HCT116 (cell line): Measurements from ENCODE around the gene TMEM89. TPM values are rescaled to one million over a fixed set of nuclear protein-coding genes. Genes with fewer than 3 reads are reported as not detected.

ENCODE experiments used
- ATAC-seq: fragments of 200-7000 bp; cut with Tn5 transposase; 2 replicates; pipeline ENCODE4 v1.9.1; 2020; ENCODE audit warnings: mild to moderate bottlenecking, moderate library complexity
- BruUV-seq: library from RNA; stranded (reverse); fragments of 400-500 nt; replicated peaks from 2 replicates; lab custom pipeline; 2021; lab: Mats Ljungman, UMichigan
- CTCF ChIA-PET: fragments of 300-600 bp; sonication (Branson Sonifier 250); formaldehyde crosslinking; loops from one replicate; lab custom pipeline; 2021; ENCODE audit warnings: antibody characterized with exemption; lab: Charles Lee
- POLR2A ChIA-PET: fragments of 300-600, 350-600 bp; sonication (Branson Sonifier 250); formaldehyde crosslinking; loops from one replicate; lab custom pipeline; 2021; ENCODE audit warnings: antibody characterized with exemption; lab: Charles Lee
- RAD21 ChIA-PET, 2 experiments: fragments of 300-600 bp; sonication (Branson Sonifier 250); formaldehyde crosslinking; loops; one replicate each; lab custom pipeline; 2023; ENCODE audit warnings: low total read pairs in 2 of 2; ENCODE audit not compliant: uncharacterized antibody in 2 of 2, unreplicated experiment in 2 of 2, low non-redundant PET in 1 of 2; lab: Charles Lee
- DNase-seq: peaks from one replicate; pipeline ENCODE4 v3.0.0-alpha.2; 2010; ENCODE audit warnings: low read depth, low spot score
- H2AFZ ChIP-seq: fragments of 200-600 bp; shearing (Covaris generic), sonication (generic); 2 replicates; pipeline ENCODE4 v1.6.1; 2017; ENCODE audit warnings: low read depth, mixed run types, mixed read lengths, antibody characterized with exemption, low read length; ENCODE audit not compliant: poor library complexity, severe bottlenecking
- H3K27ac ChIP-seq: 2 replicates; pipeline ENCODE4 v1.5.1; 2012; ENCODE audit warnings: low read depth, low read length
- H3K27me3 ChIP-seq: fragments of 200-600 bp; sonication (generic); 2 replicates; pipeline ENCODE4 v1.6.1; 2016; ENCODE audit warnings: mixed run types, low read length, mixed read lengths; ENCODE audit not compliant: insufficient read depth
- H3K36me3 ChIP-seq, 2 experiments: fragments of 200-500 bp in 1 of 2; fragments of 200-600 bp in 1 of 2; sonication (Bioruptor generic) in 1 of 2; sonication (generic) in 1 of 2; 2 replicates each; pipeline versions ENCODE4 v1.5.1 to v1.6.1; 2014 to 2016; ENCODE audit warnings: low read length in 2 of 2, inconsistent platforms in 1 of 2, mixed read lengths in 1 of 2, mixed run types in 1 of 2; ENCODE audit not compliant: insufficient read depth in 2 of 2, control insufficient read depth in 1 of 2
- H3K4me1 ChIP-seq, 2 experiments: fragments of 200-600 bp in 1 of 2; sonication (generic) in 1 of 2; 2 replicates each; pipeline versions ENCODE4 v1.5.1 to v1.6.1; 2012 to 2017; ENCODE audit warnings: low read length in 2 of 2, inconsistent platforms in 1 of 2, mild to moderate bottlenecking in 1 of 2, mixed read lengths in 1 of 2, mixed run types in 1 of 2, moderate library complexity in 1 of 2; ENCODE audit not compliant: insufficient read depth in 2 of 2, control insufficient read depth in 1 of 2
- H3K4me2 ChIP-seq: fragments of 200-600 bp; sonication (generic); 2 replicates; pipeline ENCODE4 v1.6.1; 2017; ENCODE audit warnings: mixed run types, low read length, mixed read lengths
- H3K4me3 ChIP-seq, 2 experiments: fragments of 200-600 bp in 1 of 2; sonication (generic) in 1 of 2; replicated peaks in 1 of 2; 2 replicates each; pipeline ENCODE4 v1.5.1; 2011 to 2016; ENCODE audit warnings: low read length in 2 of 2, control low read depth in 1 of 2, low read depth in 1 of 2, mild to moderate bottlenecking in 1 of 2, mixed read lengths in 1 of 2, mixed run types in 1 of 2
- H3K79me2 ChIP-seq: fragments of 200-600 bp; sonication (generic); 2 replicates; pipeline ENCODE4 v1.6.1; 2017; ENCODE audit warnings: mild to moderate bottlenecking, mixed run types, low read length, moderate library complexity, mixed read lengths; ENCODE audit not compliant: insufficient read depth
- H3K9ac ChIP-seq: fragments of 200-600 bp; sonication (generic); 2 replicates; pipeline ENCODE4 v1.6.1; 2016; ENCODE audit warnings: low read length, mixed read lengths
- H3K9me2 ChIP-seq: fragments of 200-600 bp; sonication (generic), shearing (Covaris generic); 2 replicates; pipeline ENCODE4 v1.6.1; 2017; ENCODE audit warnings: mixed run types, mild to moderate bottlenecking, moderate library complexity; ENCODE audit not compliant: insufficient read depth
- H3K9me3 ChIP-seq, 2 experiments: fragments of 200-500 bp in 1 of 2; fragments of 200-600 bp in 1 of 2; sonication (Bioruptor generic) in 1 of 2; sonication (generic) in 1 of 2; 2 replicates each; pipeline ENCODE4 v1.6.1; 2014 to 2017; ENCODE audit warnings: low read length in 2 of 2, mixed read lengths in 2 of 2, inconsistent platforms in 1 of 2, low read depth in 1 of 2, mild to moderate bottlenecking in 1 of 2, mixed run types in 1 of 2, moderate library complexity in 1 of 2; ENCODE audit not compliant: control insufficient read depth in 1 of 2, insufficient read depth in 1 of 2
- H4K20me1 ChIP-seq: fragments of 200-600 bp; sonication (generic), shearing (Covaris generic); 2 replicates; pipeline ENCODE4 v1.6.1; 2017; ENCODE audit warnings: mixed run types, mild to moderate bottlenecking, moderate library complexity; ENCODE audit not compliant: insufficient read depth
- CBX3 ChIP-seq: IDR thresholded peaks from 2 replicates; pipeline ENCODE4 v1.6.1; 2012; ENCODE audit warnings: low read depth
- CEBPB ChIP-seq: IDR thresholded peaks from 2 replicates; pipeline ENCODE4 v1.6.1; 2012; ENCODE audit warnings: low read depth
- EGR1 ChIP-seq: IDR thresholded peaks from 2 replicates; pipeline ENCODE4 v1.6.1; 2012; ENCODE audit warnings: low read depth
- ELF1 ChIP-seq: IDR thresholded peaks from 2 replicates; pipeline ENCODE4 v1.6.1; 2012; ENCODE audit warnings: low read depth, borderline replicate concordance
- FOSL1 ChIP-seq: IDR thresholded peaks from 2 replicates; pipeline ENCODE4 v1.6.1; 2012; ENCODE audit warnings: low read depth
- JUND ChIP-seq: IDR thresholded peaks from 2 replicates; pipeline ENCODE4 v1.6.1; 2012
- POLR2A ChIP-seq: IDR thresholded peaks from 2 replicates; pipeline ENCODE4 v1.7.0; 2011; ENCODE audit warnings: borderline replicate concordance; ENCODE audit not compliant: insufficient read depth, insufficient read length; ENCODE audit errors: extremely low read depth
- RAD21 ChIP-seq: IDR thresholded peaks from 2 replicates; pipeline ENCODE4 v1.6.1; 2012; ENCODE audit warnings: low read depth, mild to moderate bottlenecking
- SIN3A ChIP-seq: IDR thresholded peaks from 2 replicates; pipeline ENCODE4 v1.6.1; 2012; ENCODE audit warnings: low read depth
- SRF ChIP-seq: IDR thresholded peaks from 2 replicates; pipeline ENCODE4 v1.6.1; 2012; ENCODE audit warnings: low read depth
- TCF7L2 ChIP-seq: IDR thresholded peaks from 2 replicates; pipeline ENCODE4 v1.7.0; 2011; ENCODE audit warnings: borderline replicate concordance, inconsistent platforms; ENCODE audit not compliant: insufficient read depth, insufficient read length; ENCODE audit errors: extremely low read depth
- ZFX ChIP-seq: fragments of 450-650 bp; IDR thresholded peaks from 2 replicates; pipeline ENCODE4 v1.6.1; 2017
- intact Hi-C: fragments of 100-400 bp; cut with micrococcal nuclease; formaldehyde crosslinking; loops from 2 replicates; pipeline ENCODE4 v1.10.0; 2022
- total RNA-seq: library from RNA; stranded (reverse); gene quantifications from one replicate; pipeline ENCODE4 v1.2.1, GENCODE V29; 2021; ENCODE audit not compliant: unreplicated experiment
- TF ChIP-seq, protein P1 (sequence below): IDR thresholded peaks from 2 replicates; pipeline ENCODE4 v1.6.1; 2011; ENCODE audit warnings: mild to moderate bottlenecking, low read length, moderate library complexity; ENCODE audit not compliant: insufficient replicate concordance; ENCODE audit errors: extremely low read depth
- TF ChIP-seq, protein P2 (sequence below): IDR thresholded peaks from 2 replicates; pipeline ENCODE4 v1.6.1; 2012; ENCODE audit warnings: low read depth
- TF ChIP-seq, protein P3 (sequence below): IDR thresholded peaks from 2 replicates; pipeline ENCODE4 v1.6.1; 2012
- TF ChIP-seq, protein P4 (sequence below), 3 experiments: fragments of 200-600 bp in 1 of 3; sonication (generic) in 1 of 3; IDR thresholded peaks in 2 of 3; conservative IDR thresholded peaks in 1 of 3; 2 replicates each; pipeline ENCODE4 v1.5.1; 2012 to 2017; ENCODE audit warnings: low read depth in 2 of 3, low read length in 2 of 3, antibody characterized with exemption in 1 of 3, borderline replicate concordance in 1 of 3, control low read depth in 1 of 3, mild to moderate bottlenecking in 1 of 3, mixed read lengths in 1 of 3, mixed run types in 1 of 3, moderate library complexity in 1 of 3; ENCODE audit not compliant: insufficient read depth in 1 of 3
- TF ChIP-seq, protein P5 (sequence below): IDR thresholded peaks from 2 replicates; pipeline ENCODE4 v1.6.1; 2012

The TMEM89 gene
- total RNA-seq, 1 experiment from 2014 or later, result 0.49 TPM

DNA sequence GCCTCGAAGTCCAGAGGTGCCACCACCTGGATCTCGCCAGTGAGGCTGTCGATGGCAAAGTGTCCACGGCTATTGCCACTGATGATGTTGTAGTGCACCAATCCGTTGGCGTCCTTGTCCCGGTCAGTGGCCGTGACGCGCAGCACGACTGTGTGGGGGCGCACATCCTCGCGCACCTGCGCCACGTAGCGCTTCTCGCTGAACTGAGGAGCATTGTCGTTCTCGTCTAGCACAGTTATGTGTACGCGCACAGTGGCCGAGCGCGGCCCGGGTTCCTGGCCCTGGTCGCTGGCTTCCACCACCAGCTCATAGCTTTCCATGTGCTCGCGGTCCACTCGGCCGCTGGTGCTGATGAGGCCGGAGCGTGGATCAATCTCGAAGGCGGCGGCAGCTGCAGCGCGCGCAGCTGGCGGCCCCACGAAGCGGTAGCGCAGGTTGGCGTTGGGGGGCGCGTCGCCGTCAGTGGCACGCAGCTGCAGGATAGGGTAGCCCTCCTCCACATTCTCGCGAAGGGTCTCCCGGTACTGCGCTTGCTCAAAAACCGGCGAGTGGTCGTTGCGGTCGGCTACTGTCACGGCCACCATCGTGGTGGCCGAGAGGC is 39.3 kb upstream of the TMEM89 start:
- Histone ChIP-seq H3K36me3 (no peaks in the 10 kb centered on the region), H4K20me1 (no peaks in the 10 kb centered on the region), H3K79me2 (no peaks in the 10 kb centered on the region), H3K9me2 (no peaks in the 10 kb centered on the region), H3K4me3 (no peak overlapping the region), H3K9me3 (peaks cover 0 to 6% of the 10 kb centered on the region in 2 experiments; a peak in 1 of 4 replicates), H3K9ac (no peak overlapping the region), H3K27me3 (no peaks in the 10 kb centered on the region), H2AFZ (no peak overlapping the region), H3K4me1 (peaks cover 8 to 29% of the 10 kb centered on the region in 2 experiments), H3K27ac (no peak overlapping the region), H3K4me2 (no peak overlapping the region)
- TF ChIP-seq, protein P1, sequence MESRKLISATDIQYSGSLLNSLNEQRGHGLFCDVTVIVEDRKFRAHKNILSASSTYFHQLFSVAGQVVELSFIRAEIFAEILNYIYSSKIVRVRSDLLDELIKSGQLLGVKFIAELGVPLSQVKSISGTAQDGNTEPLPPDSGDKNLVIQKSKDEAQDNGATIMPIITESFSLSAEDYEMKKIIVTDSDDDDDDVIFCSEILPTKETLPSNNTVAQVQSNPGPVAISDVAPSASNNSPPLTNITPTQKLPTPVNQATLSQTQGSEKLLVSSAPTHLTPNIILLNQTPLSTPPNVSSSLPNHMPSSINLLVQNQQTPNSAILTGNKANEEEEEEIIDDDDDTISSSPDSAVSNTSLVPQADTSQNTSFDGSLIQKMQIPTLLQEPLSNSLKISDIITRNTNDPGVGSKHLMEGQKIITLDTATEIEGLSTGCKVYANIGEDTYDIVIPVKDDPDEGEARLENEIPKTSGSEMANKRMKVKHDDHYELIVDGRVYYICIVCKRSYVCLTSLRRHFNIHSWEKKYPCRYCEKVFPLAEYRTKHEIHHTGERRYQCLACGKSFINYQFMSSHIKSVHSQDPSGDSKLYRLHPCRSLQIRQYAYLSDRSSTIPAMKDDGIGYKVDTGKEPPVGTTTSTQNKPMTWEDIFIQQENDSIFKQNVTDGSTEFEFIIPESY, result no peak
- TF ChIP-seq CBX3, result no peak
- no peak for TF ChIP-seq ELF1
- no peak for TF ChIP-seq FOSL1
- no peak for TF ChIP-seq CEBPB
- TF ChIP-seq, protein P2, sequence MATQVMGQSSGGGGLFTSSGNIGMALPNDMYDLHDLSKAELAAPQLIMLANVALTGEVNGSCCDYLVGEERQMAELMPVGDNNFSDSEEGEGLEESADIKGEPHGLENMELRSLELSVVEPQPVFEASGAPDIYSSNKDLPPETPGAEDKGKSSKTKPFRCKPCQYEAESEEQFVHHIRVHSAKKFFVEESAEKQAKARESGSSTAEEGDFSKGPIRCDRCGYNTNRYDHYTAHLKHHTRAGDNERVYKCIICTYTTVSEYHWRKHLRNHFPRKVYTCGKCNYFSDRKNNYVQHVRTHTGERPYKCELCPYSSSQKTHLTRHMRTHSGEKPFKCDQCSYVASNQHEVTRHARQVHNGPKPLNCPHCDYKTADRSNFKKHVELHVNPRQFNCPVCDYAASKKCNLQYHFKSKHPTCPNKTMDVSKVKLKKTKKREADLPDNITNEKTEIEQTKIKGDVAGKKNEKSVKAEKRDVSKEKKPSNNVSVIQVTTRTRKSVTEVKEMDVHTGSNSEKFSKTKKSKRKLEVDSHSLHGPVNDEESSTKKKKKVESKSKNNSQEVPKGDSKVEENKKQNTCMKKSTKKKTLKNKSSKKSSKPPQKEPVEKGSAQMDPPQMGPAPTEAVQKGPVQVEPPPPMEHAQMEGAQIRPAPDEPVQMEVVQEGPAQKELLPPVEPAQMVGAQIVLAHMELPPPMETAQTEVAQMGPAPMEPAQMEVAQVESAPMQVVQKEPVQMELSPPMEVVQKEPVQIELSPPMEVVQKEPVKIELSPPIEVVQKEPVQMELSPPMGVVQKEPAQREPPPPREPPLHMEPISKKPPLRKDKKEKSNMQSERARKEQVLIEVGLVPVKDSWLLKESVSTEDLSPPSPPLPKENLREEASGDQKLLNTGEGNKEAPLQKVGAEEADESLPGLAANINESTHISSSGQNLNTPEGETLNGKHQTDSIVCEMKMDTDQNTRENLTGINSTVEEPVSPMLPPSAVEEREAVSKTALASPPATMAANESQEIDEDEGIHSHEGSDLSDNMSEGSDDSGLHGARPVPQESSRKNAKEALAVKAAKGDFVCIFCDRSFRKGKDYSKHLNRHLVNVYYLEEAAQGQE, result no peak
- TF ChIP-seq SRF, result no peak
- no peak for TF ChIP-seq SIN3A
- TF ChIP-seq RAD21, result no peak
- no peak for TF ChIP-seq EGR1
- TF ChIP-seq ZFX, result no peak
- no peak for TF ChIP-seq POLR2A
- TF ChIP-seq, protein P3, sequence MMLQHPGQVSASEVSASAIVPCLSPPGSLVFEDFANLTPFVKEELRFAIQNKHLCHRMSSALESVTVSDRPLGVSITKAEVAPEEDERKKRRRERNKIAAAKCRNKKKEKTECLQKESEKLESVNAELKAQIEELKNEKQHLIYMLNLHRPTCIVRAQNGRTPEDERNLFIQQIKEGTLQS, result no peak
- TF ChIP-seq TCF7L2, result no peak
- TF ChIP-seq, protein P4, sequence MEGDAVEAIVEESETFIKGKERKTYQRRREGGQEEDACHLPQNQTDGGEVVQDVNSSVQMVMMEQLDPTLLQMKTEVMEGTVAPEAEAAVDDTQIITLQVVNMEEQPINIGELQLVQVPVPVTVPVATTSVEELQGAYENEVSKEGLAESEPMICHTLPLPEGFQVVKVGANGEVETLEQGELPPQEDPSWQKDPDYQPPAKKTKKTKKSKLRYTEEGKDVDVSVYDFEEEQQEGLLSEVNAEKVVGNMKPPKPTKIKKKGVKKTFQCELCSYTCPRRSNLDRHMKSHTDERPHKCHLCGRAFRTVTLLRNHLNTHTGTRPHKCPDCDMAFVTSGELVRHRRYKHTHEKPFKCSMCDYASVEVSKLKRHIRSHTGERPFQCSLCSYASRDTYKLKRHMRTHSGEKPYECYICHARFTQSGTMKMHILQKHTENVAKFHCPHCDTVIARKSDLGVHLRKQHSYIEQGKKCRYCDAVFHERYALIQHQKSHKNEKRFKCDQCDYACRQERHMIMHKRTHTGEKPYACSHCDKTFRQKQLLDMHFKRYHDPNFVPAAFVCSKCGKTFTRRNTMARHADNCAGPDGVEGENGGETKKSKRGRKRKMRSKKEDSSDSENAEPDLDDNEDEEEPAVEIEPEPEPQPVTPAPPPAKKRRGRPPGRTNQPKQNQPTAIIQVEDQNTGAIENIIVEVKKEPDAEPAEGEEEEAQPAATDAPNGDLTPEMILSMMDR (IDR thresholded peaks at IDR 0.05 in 2 of 3, conservative IDR thresholded peaks at IDR 0.05 in 1 of 3; ENCODE audit: borderline replicate concordance in 1 of 3, insufficient read depth in 1 of 3, low read depth in 2 of 3, low read length in 2 of 3), result no peak
- TF ChIP-seq, protein P5, sequence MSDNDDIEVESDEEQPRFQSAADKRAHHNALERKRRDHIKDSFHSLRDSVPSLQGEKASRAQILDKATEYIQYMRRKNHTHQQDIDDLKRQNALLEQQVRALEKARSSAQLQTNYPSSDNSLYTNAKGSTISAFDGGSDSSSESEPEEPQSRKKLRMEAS, result no peak
- TF ChIP-seq JUND, result no peak
- intact Hi-C loops, result loop anchor here (10.0 kb wide), 1 partner anchor 106 kb away; the partner anchor contains the start of gene PFKFB4
- POLR2A ChIA-PET, result no interaction called here
- CTCF ChIA-PET, result no interaction called here
- no peak for ATAC-seq
- BruUV-seq, result no TSS peak
- DNase-seq, result no peak
- RAD21 ChIA-PET, result no interaction called here
